GM23248 (cell line): ENCODE results near the gene ADGRG2.

Experiments used
- EZH2 ChIP-seq: fragments of 200-600 bp; sonication (generic); IDR thresholded peaks from 2 replicates; pipeline ENCODE4 v1.6.1; 2018; ENCODE audit warnings: antibody characterized with exemption, mild to moderate bottlenecking; ENCODE audit not compliant: insufficient read depth, poor library complexity, severe bottlenecking
- EZH2phosphoT487 ChIP-seq: fragments of 200-600 bp; sonication (generic); IDR thresholded peaks from 2 replicates; pipeline ENCODE4 v1.6.1; 2018; ENCODE audit warnings: antibody characterized with exemption, moderate library complexity, mild to moderate bottlenecking, low read depth; ENCODE audit not compliant: insufficient read depth

GRCh38 chrX:19057856-19058255 lies 64.4 kb downstream of the ADGRG2 start:
- TF ChIP-seq EZH2 (no peak), EZH2phosphoT487 (no peak)
